Epithelial cell of esophagus (primary cell): ENCODE measurements around the gene RAPGEF2.

ENCODE experiments used
- DNase-seq: peaks from one replicate; pipeline ENCODE4 v3.0.0; 2010; ENCODE audit warnings: low read depth
- H3K4me3 ChIP-seq: 2 replicates; pipeline ENCODE4 v1.5.1; 2011; ENCODE audit warnings: mild to moderate bottlenecking, low read length, control low read depth
- TF ChIP-seq, protein P1 (sequence below): IDR thresholded peaks from 2 replicates; pipeline ENCODE4 v1.5.1; 2011; ENCODE audit warnings: low read depth, mild to moderate bottlenecking, low read length, control low read depth, inconsistent platforms; ENCODE audit not compliant: insufficient read depth; ENCODE audit errors: missing control alignments

The RAPGEF2 gene

DNA sequence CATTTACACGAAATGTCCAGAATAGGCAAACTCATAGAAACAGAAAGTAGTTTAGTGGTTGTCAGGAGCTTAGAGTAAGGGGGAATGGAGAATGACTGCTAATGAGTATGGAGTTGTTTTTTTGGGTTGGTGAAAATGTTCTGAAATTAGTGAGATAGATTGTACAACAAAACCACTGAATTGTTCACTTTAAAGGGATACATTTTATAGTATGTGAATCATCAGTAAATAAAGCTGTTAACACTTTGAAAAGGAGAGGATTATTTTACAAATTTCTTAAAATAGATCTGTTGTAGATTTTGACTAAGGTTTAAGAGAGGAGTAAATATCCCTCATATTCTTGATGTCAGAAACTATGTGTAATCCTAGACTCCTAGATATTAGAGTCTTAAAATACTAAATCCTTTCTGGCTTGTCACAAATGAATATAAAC is 82.7 kb downstream of the RAPGEF2 start:
- no peak for DNase-seq
- TF ChIP-seq, protein P1, sequence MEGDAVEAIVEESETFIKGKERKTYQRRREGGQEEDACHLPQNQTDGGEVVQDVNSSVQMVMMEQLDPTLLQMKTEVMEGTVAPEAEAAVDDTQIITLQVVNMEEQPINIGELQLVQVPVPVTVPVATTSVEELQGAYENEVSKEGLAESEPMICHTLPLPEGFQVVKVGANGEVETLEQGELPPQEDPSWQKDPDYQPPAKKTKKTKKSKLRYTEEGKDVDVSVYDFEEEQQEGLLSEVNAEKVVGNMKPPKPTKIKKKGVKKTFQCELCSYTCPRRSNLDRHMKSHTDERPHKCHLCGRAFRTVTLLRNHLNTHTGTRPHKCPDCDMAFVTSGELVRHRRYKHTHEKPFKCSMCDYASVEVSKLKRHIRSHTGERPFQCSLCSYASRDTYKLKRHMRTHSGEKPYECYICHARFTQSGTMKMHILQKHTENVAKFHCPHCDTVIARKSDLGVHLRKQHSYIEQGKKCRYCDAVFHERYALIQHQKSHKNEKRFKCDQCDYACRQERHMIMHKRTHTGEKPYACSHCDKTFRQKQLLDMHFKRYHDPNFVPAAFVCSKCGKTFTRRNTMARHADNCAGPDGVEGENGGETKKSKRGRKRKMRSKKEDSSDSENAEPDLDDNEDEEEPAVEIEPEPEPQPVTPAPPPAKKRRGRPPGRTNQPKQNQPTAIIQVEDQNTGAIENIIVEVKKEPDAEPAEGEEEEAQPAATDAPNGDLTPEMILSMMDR: no peak
- no peak overlapping the region for H3K4me3 ChIP-seq

DNA sequence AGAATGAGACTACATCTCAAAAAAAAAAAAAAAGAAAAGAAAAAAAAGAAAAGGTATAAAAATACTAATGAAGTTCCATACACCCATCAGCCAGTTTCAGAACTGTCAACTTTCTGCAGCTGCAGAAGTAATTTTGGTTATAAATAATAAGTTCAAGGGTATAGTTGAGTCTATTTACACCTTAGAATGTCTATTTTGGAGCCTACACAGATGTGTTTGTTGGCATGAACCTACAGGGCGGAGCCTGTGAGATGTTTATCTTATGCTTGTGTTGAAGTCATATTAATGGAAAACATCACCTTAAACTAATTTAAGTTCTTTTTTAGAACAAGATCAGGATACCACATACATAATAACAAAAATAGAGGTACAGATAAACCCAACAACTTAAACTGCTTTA is 85.8 kb downstream of the RAPGEF2 start:
- TF ChIP-seq, protein P1: no peak
- no peak overlapping the region for H3K4me3 ChIP-seq
- no peak for DNase-seq

DNA sequence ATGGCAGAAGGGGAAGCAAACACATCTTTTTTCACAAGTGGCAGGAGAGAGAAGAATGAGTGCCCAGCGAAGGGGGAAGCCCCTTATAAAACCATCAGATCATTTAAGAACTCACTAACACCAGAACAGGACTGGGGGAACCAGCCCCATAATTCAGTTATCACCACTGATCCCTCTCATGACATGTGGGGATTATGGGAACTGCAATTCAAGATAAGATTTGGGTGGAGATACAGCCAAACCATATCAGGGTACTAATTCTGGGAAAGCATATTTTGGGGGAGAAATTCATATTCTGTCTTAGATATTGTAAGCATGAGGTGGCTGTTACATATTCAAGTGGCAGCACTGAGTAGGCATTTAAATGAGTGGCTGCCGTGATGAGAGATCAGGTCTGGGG is 87.8 kb downstream of the RAPGEF2 start:
- no peak overlapping the region for H3K4me3 ChIP-seq
- TF ChIP-seq, protein P1: no peak
- no peak for DNase-seq

DNA sequence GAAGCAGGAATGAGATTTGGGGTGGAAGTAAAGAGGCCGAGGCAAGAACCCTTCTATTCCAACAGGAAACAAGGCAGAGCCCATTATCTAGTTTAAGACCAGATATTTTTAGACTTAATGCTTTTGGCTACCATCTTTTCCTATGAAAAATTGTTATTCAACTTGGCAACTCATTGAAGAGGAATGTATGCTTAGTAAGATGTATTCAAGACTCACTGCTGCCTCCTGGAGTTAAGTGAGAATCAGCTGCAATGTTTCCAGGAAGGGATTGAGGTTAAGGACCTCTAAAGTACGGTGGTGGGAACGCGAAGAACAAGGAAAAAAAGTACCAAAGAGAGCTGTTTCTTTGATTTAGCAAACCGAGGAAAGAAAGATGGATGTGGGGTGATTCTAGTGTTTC is 89.1 kb downstream of the RAPGEF2 start:
- TF ChIP-seq, protein P1: peak; percentile 57
- DNase-seq: peak; percentile 75
- no peak overlapping the region for H3K4me3 ChIP-seq

DNA sequence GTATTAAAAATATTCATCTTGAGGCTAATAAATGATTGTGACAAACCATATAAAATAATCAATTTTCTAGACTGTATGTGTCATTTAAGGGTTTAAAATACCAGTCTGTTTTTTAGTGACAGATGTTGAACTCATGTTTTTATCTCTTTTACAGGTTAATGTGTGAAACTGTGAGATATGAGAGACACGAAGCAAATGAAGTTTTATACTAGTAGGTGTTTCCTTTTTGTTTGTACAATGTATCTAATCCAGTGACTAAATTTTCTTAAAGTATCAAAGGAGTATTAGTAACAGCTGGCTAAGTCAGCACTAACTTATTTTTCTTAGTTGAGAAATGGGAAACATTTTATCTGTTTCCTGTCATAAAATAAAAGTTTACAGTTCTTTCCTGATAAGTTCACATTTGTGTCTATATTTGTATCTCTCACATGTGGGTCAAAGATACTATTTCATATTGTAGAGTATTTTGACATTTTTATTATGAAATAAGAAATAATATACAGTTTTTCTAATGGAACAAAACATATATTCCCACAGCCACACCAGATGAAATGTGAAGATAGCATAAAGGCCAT is 90.3 kb downstream of the RAPGEF2 start:
- TF ChIP-seq, protein P1: no peak
- DNase-seq: no peak
- H3K4me3 ChIP-seq: no peak overlapping the region

DNA sequence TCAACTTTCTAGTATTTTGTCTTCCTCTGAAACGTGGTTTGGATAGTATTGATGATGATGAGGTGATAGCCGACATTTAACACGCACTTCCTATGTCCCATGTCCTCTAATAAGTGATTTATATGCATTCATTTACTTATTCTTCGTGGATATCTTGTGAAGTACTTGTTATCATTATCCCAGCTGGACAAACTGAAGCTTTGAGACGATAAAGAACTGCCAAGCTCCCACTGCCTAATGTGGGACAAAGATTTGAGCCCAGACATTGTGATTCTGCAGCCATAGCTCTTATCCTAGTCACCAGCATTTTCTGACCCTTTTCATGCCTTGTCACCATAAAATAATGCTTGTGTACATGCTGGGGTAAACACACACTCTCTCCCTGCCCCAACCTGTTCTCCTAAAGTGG is 92.5 kb downstream of the RAPGEF2 start:
- TF ChIP-seq, protein P1: no peak
- H3K4me3 ChIP-seq: no peak overlapping the region
- no peak for DNase-seq

DNA sequence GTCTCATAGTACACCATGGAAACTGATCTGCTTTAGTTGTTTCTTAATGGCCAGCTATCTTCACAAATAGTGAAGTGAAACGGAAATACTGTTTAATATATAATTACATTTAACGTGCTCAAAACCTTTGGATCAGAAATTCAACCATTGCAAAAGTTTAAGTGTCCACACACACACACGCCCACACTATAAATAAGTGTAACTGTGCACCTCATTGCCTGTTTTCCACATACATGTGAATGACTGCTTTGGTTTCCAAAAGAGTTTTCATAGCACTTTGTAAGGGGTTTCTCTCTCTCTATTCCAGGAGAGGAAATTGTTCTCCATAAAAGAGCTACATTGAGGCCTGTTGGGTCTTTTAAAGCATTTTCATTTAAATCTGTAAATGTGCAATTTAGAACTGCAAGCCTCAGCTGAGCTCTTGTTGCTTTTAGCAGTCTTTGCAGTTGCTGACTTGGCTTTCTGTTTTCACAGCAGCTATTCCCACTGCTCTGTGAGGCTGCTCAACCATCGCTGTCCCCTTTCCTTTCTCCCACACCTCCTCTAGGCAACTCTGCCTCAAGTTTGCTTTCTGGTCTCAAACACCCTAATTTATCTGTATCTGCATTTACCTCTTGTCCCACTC is 94.5 kb downstream of the RAPGEF2 start:
- TF ChIP-seq, protein P1: no peak
- DNase-seq: no peak
- no peak overlapping the region for H3K4me3 ChIP-seq
